K562 (cell line): ENCODE results near the gene GYG2. TPM values are rescaled to one million over a fixed set of nuclear protein-coding genes. Genes with fewer than 3 reads are reported as not detected.

ENCODE experiments used
- ATAC-seq: fragments of 200-7000 bp; cut with Tn5 transposase; 3 replicates; pipeline ENCODE4 v1.9.1; 2020; ENCODE audit warnings: moderate library complexity
- BruUV-seq: library from RNA; stranded (reverse); fragments of 400-500 nt; replicated peaks from 2 replicates; lab custom pipeline; 2021; lab: Mats Ljungman, UMichigan
- CTCF ChIA-PET: fragments of 300-600 bp; formaldehyde crosslinking; extraction: SDS; loops from one replicate; lab custom pipeline; 2021; ENCODE audit warnings: low intra/inter-chr PET ratio; lab: Yijun Ruan, JAX
- POLR2A ChIA-PET: fragments of 300-600, 350-650 bp; sonication (Branson Sonifier 250); formaldehyde crosslinking; extraction: SDS; loops from one replicate; lab custom pipeline; 2021; ENCODE audit warnings: antibody characterized with exemption, inconsistent platforms; lab: Yijun Ruan, JAX
- DNase-seq, 4 experiments: peaks; one replicate each; pipeline versions ENCODE4 v3.0.0 to v3.0.0-alpha.2; 2011 to 2018; ENCODE audit warnings: low spot score in 3 of 4, mixed read lengths in 3 of 4; ENCODE audit errors: extremely low read depth in 1 of 4
- FAIRE-seq: peaks from 2 replicates; lab custom pipeline; 2011; peaks lifted over from hg19 to GRCh38; lab: Jason Lieb, UNC
- H2AFZ ChIP-seq: 2 replicates; pipeline ENCODE4 v1.6.0; 2011; ENCODE audit warnings: low read depth, low read length, control low read depth, inconsistent platforms
- H3K27ac ChIP-seq: fragments of 200-600 bp; 3 replicates; pipeline ENCODE4 v1.8.0; 2011; ENCODE audit warnings: low read depth, mild to moderate bottlenecking, control low read depth, inconsistent platforms, low read length, moderate library complexity, mixed read lengths; ENCODE audit errors: extremely low read depth
- H3K27me3 ChIP-seq, 2 experiments: fragments of 300-600 bp in 1 of 2; 2 replicates in 1 of 2; 3 replicates in 1 of 2; pipeline versions ENCODE4 v1.6.0 to v1.8.0; 2011; ENCODE audit warnings: inconsistent platforms in 2 of 2, low read length in 2 of 2, mild to moderate bottlenecking in 1 of 2, mixed read lengths in 1 of 2, moderate library complexity in 1 of 2; ENCODE audit not compliant: control insufficient read depth in 2 of 2, insufficient read depth in 2 of 2
- H3K36me3 ChIP-seq: fragments of 300-600 bp; 3 replicates; pipeline ENCODE4 v1.8.0; 2011; ENCODE audit warnings: mild to moderate bottlenecking, low read length, inconsistent platforms; ENCODE audit not compliant: control insufficient read depth, insufficient read depth
- H3K4me1 ChIP-seq, 2 experiments: fragments of 200-600 bp in 1 of 2; replicated peaks in 1 of 2; 2 replicates in 1 of 2; 3 replicates in 1 of 2; pipeline versions ENCODE4 v1.5.1 to v1.8.0; 2011; ENCODE audit warnings: inconsistent platforms in 2 of 2, low read length in 2 of 2, mild to moderate bottlenecking in 1 of 2, mixed read lengths in 1 of 2, moderate library complexity in 1 of 2; ENCODE audit not compliant: control insufficient read depth in 2 of 2, insufficient read depth in 2 of 2
- H3K4me2 ChIP-seq: 2 replicates; pipeline ENCODE4 v1.6.1; 2011; ENCODE audit warnings: low read length, control low read depth, inconsistent platforms, mixed read lengths; ENCODE audit not compliant: insufficient read depth
- H3K4me3 ChIP-seq: fragments of 200-600 bp; sonication (generic), shearing (Covaris generic); 2 replicates; pipeline ENCODE4 v1.5.1; 2016; ENCODE audit warnings: control low read depth, inconsistent platforms
- H3K79me2 ChIP-seq: fragments of 200-600 bp; 3 replicates; pipeline ENCODE4 v1.8.0; 2011; ENCODE audit warnings: low read length, inconsistent platforms; ENCODE audit not compliant: control insufficient read depth, insufficient read depth
- H3K9ac ChIP-seq, 2 experiments: 2 replicates each; pipeline versions ENCODE4 v1.6.0 to v1.6.1; 2011; ENCODE audit warnings: low read depth in 2 of 2, low read length in 2 of 2, control low read depth in 1 of 2, inconsistent platforms in 1 of 2, mild to moderate bottlenecking in 1 of 2, mixed read lengths in 1 of 2; ENCODE audit not compliant: insufficient read depth in 1 of 2
- H3K9me1 ChIP-seq: one replicate; pipeline ENCODE4 v1.6.0; 2011; ENCODE audit warnings: inconsistent platforms, mild to moderate bottlenecking, low read length, moderate library complexity; ENCODE audit not compliant: control insufficient read depth, insufficient read depth
- H3K9me3 ChIP-seq: replicated peaks from 2 replicates; pipeline ENCODE4 v1.5.1; 2011; ENCODE audit warnings: low read depth, low read length, inconsistent platforms; ENCODE audit not compliant: control insufficient read depth, insufficient read depth
- H4K20me1 ChIP-seq: replicated peaks from 2 replicates; pipeline ENCODE4 v1.6.1; 2011; ENCODE audit warnings: low read length, inconsistent platforms, mixed read lengths; ENCODE audit not compliant: control insufficient read depth, insufficient read depth
- ESRRA ChIP-seq: fragments of 450-650 bp; IDR thresholded peaks from 2 replicates; pipeline ENCODE4 v1.6.1; 2014; ENCODE audit warnings: low read depth, mild to moderate bottlenecking, moderate library complexity, borderline replicate concordance
- FOXP1 ChIP-seq: sonication (generic); formaldehyde crosslinking; IDR thresholded peaks from 2 replicates; pipeline ENCODE4 v1.8.0; 2022; ENCODE audit warnings: mild to moderate bottlenecking, missing genetic modification reagents
- HNRNPUL1 ChIP-seq: fragments of 200-400 bp; formaldehyde crosslinking; IDR thresholded peaks from 2 replicates; pipeline ENCODE4 v1.6.1; 2017; ENCODE audit warnings: low read length
- NCOA4 ChIP-seq: fragments of 450-650 bp; IDR thresholded peaks from 2 replicates; pipeline ENCODE4 v1.6.1; 2018; ENCODE audit warnings: mild to moderate bottlenecking; ENCODE audit not compliant: partially characterized antibody
- RBM22 ChIP-seq: fragments of 200-400 bp; formaldehyde crosslinking; IDR thresholded peaks from 2 replicates; pipeline ENCODE4 v1.6.1; 2018; ENCODE audit warnings: low read length, low read depth; ENCODE audit not compliant: poor library complexity, severe bottlenecking
- RUNX1 ChIP-seq: sonication (generic); IDR thresholded peaks from 2 replicates; pipeline ENCODE4 v1.6.1; 2016; ENCODE audit warnings: antibody characterized with exemption, low read depth
- SAFB2 ChIP-seq: fragments of 200-400 bp; formaldehyde crosslinking; IDR thresholded peaks from 2 replicates; pipeline ENCODE4 v1.6.1; 2018; ENCODE audit warnings: borderline replicate concordance, low read length, low read depth, moderate library complexity; ENCODE audit not compliant: severe bottlenecking
- TBP ChIP-seq: optimal IDR thresholded peaks from 2 replicates; pipeline ENCODE3; 2011; ENCODE audit warnings: low read depth, low read length, improper control_type of control experiment
- U2AF1 ChIP-seq: fragments of 200-400 bp; formaldehyde crosslinking; optimal IDR thresholded peaks from 2 replicates; pipeline ENCODE3; 2017; ENCODE audit warnings: mild to moderate bottlenecking, low read depth, low read length, moderate library complexity
- ZEB2 ChIP-seq: fragments of 450-650 bp; IDR thresholded peaks from 2 replicates; pipeline ENCODE4 v1.6.1; 2016
- ZFP36 ChIP-seq: fragments of 150-350 bp; IDR thresholded peaks from 2 replicates; pipeline ENCODE4 v1.6.1; 2018; ENCODE audit warnings: low read length, low read depth; ENCODE audit not compliant: partially characterized antibody
- ZNF24 ChIP-seq: fragments of 450-650 bp; IDR thresholded peaks from 2 replicates; pipeline ENCODE4 v1.6.1; 2016
- WGBS: fragments of 100-300 bp; shearing (Covaris generic); methylation state at CpG from one replicate; pipeline ENCODE4 v1.1.6; 2016; ENCODE audit warnings: low coverage, mixed read lengths; ENCODE audit not compliant: insufficient coverage; ENCODE audit errors: missing lambda C conversion rate; 5-methylcytosine and 5-hydroxymethylcytosine counted together
- in situ Hi-C: fragments of 300-500 bp; cut with MboI; formaldehyde crosslinking; loops from 4 replicates; pipeline ENCODE4 v1.15.0; 2018; ENCODE audit warnings: inconsistent platforms, mixed read lengths
- intact Hi-C: fragments of 100-400 bp; cut with micrococcal nuclease; formaldehyde crosslinking; loops from 2 replicates; pipeline ENCODE4 v1.14.2; 2022
- polyA plus RNA-seq, 8 experiments: library from polyadenylated mRNA; depleted of rRNA in 4 of 8; stranded (reverse) in 5 of 8; unstranded in 3 of 8; fragments of >200 nt; fragmentation: Nextera tagmentation in 2 of 8; fragmentation: Illumina TruSeq in 1 of 8; extraction: Ambion mirVana in 2 of 8; extraction: Trizol in 1 of 8; gene quantifications; 2 replicates each; pipeline versions ENCODE4 v1.2.1 to v1.2.3, GENCODE V29; 2011 to 2014; ENCODE audit warnings: inconsistent platforms in 1 of 8, missing spikeins in 1 of 8
- total RNA-seq, 7 experiments: library from RNA; depleted of rRNA in 6 of 7; stranded (reverse); fragments of >200 nt in 6 of 7; fragmentation: Illumina TruSeq in 2 of 7; extraction: Trizol in 2 of 7; gene quantifications; 2 replicates each; pipeline versions ENCODE4 v1.2.1 to v1.2.3, GENCODE V29; 2011 to 2021; ENCODE audit warnings: low replicate concordance in 1 of 7
- TF ChIP-seq, protein P1 (sequence below): fragments of 450-650 bp; formaldehyde crosslinking; IDR thresholded peaks from 2 replicates; pipeline ENCODE4 v1.4.0; 2020; ENCODE audit warnings: mild to moderate bottlenecking, moderate library complexity
- TF ChIP-seq, protein P2 (sequence below), 2 experiments: fragments of 450-650 bp in 1 of 2; sonication (generic) in 1 of 2; formaldehyde crosslinking in 1 of 2; IDR thresholded peaks in 1 of 2; conservative IDR thresholded peaks in 1 of 2; 2 replicates each; pipeline versions ENCODE4 v1.6.1 to v1.8.1; 2016 to 2023; ENCODE audit warnings: mild to moderate bottlenecking in 2 of 2, moderate library complexity in 2 of 2, inconsistent platforms in 1 of 2, missing genetic modification reagents in 1 of 2

GYG2 gene
- total and polyA plus RNA-seq, 9 of the 15 experiments (the other 6 are each of a cell fraction or from before 2014, with no cell fraction given) = 0.24 to 4.4 (median 2.9) TPM

DNA sequence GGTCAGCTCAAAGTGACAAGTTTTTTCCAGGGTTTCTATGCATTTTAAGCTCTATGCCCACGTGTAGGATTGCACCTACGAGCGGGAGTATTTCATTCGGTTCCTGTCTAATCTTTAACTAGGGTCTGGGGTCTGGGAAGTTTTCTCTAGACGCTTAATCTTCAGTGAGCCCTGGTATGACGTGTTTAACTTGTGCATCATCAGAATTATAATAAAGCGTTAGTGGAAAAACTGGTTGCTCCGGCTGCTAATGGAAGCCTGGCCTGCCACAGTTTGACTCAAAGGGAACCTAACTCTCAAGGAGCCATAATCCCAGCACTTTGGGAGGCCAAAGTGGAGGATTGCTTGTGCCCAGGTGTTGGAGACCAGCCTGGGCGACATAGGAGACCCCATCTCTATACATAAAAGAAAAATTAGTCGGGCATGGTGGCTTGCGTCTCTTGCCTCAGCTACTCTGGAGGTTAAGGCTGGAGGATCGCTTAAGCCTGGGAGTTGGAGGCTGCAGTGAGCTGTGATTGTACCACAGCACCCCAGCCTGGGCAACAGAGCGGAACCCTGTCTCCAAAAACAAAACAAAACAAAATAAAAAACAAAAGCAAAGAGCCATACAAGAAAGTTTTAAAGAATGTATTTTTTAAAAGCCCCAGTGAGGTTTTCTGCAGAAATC, 70.2 kb downstream of the GYG2 start:
- Histone ChIP-seq H3K79me2 (no peaks in the 10 kb centered on the region), H3K36me3 (no peaks in the 10 kb centered on the region), H3K27me3 (no peaks in the 10 kb centered on the region), H3K27ac (no peak overlapping the region), H2AFZ (no peak overlapping the region), H3K9me3 (peaks cover 2% of the 10 kb centered on the region; the same call in 1 of the 2 replicates), H3K9me1 (no peaks in the 10 kb centered on the region), H3K4me2 (no peak overlapping the region), H3K4me1 (peaks cover 6 to 15% of the 10 kb centered on the region in 2 experiments; a peak in 4 of 5 replicates)
- no TSS peak for BruUV-seq
- ATAC-seq (no peak), FAIRE-seq (no peak), DNase-seq (no peak)
- intact Hi-C loops = no loop called here
- in situ Hi-C loops = loop anchor here (25.0 kb wide), 1 partner anchor 738 kb away; no protein-coding TSS in a partner anchor
- ChIA-PET POLR2A (no interaction called here), CTCF (no interaction called here)
- WGBS = 74% methylated on average over 12 of the region's 13 CpGs
- TF ChIP-seq FOXP1 = no peak
- TF ChIP-seq TBP = no peak
- TF ChIP-seq, protein P1, sequence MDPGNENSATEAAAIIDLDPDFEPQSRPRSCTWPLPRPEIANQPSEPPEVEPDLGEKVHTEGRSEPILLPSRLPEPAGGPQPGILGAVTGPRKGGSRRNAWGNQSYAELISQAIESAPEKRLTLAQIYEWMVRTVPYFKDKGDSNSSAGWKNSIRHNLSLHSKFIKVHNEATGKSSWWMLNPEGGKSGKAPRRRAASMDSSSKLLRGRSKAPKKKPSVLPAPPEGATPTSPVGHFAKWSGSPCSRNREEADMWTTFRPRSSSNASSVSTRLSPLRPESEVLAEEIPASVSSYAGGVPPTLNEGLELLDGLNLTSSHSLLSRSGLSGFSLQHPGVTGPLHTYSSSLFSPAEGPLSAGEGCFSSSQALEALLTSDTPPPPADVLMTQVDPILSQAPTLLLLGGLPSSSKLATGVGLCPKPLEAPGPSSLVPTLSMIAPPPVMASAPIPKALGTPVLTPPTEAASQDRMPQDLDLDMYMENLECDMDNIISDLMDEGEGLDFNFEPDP (CRISPR knock-in tag) = no peak
- no peak for TF ChIP-seq SAFB2
- no peak for TF ChIP-seq U2AF1
- no peak for TF ChIP-seq ZFP36
- TF ChIP-seq, protein P2, sequence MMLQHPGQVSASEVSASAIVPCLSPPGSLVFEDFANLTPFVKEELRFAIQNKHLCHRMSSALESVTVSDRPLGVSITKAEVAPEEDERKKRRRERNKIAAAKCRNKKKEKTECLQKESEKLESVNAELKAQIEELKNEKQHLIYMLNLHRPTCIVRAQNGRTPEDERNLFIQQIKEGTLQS (IDR thresholded peaks at IDR 0.05) = no peak
- TF ChIP-seq, protein P2 (CRISPR knock-in tag; conservative IDR thresholded peaks at IDR 0.05) = no peak
- TF ChIP-seq ZNF24 = no peak
- no peak for TF ChIP-seq RUNX1
- no peak for TF ChIP-seq ESRRA
- TF ChIP-seq NCOA4 = no peak
- TF ChIP-seq RBM22 = no peak
- TF ChIP-seq ZEB2 = no peak
- no peak for TF ChIP-seq HNRNPUL1
- TF ChIP-seq, all 486 proteins: peak for 0
- Histone ChIP-seq H3K4me3 (no peak overlapping the region), H3K9ac (no peak overlapping the region), H4K20me1 (no peaks in the 10 kb centered on the region)
